SU-DHL-6 (cell line): ENCODE measurements around the gene DSTYK.
"Not testable (repeated sequence)": the region's sequence is repeated elsewhere in the genome, so short reads cannot be mapped to it uniquely, and the experiment has no call there.

Experiments used
- H2AFZ ChIP-seq: fragments of 200-600 bp; sonication (generic); 2 replicates; pipeline ENCODE4 v1.6.1; 2014; ENCODE audit warnings: low read depth, mild to moderate bottlenecking, moderate library complexity, mixed read lengths, antibody characterized with exemption, low read length; ENCODE audit not compliant: severe bottlenecking
- H3F3A ChIP-seq: fragments of 200-600 bp; shearing (Covaris generic); 2 replicates; pipeline ENCODE4 v1.6.0; 2016; ENCODE audit warnings: antibody characterized with exemption, mild to moderate bottlenecking; ENCODE audit not compliant: insufficient read depth
- H3K27ac ChIP-seq: fragments of 200-600 bp; sonication (generic); 2 replicates; pipeline ENCODE4 v1.5.1; 2016; ENCODE audit warnings: low read depth, mild to moderate bottlenecking, low read length, moderate library complexity, mixed read lengths
- H3K27me3 ChIP-seq: fragments of 200-600 bp; sonication (generic), shearing (Covaris generic); 2 replicates; pipeline ENCODE4 v1.6.0; 2014; ENCODE audit warnings: mild to moderate bottlenecking, low read length
- H3K36me3 ChIP-seq: fragments of 200-600 bp; sonication (generic); 2 replicates; pipeline ENCODE4 v1.6.1; 2014; ENCODE audit warnings: mild to moderate bottlenecking, low read length, mixed read lengths
- H3K4me2 ChIP-seq: fragments of 300-600, 200-600 bp; shearing (Covaris generic), sonication (generic); 2 replicates; pipeline ENCODE4 v1.6.0; 2014; ENCODE audit warnings: low read length, low read depth, mild to moderate bottlenecking; ENCODE audit not compliant: poor library complexity, severe bottlenecking
- H3K4me3 ChIP-seq: fragments of 200-600 bp; sonication (generic); 2 replicates; pipeline ENCODE4 v1.5.1; 2014; ENCODE audit warnings: antibody characterized with exemption, low read length, mild to moderate bottlenecking, mixed read lengths; ENCODE audit not compliant: insufficient read depth, poor library complexity, severe bottlenecking
- H3K79me2 ChIP-seq: fragments of 200-600 bp; sonication (generic); 2 replicates; pipeline ENCODE4 v1.6.1; 2014; ENCODE audit warnings: mild to moderate bottlenecking, low read length, moderate library complexity; ENCODE audit not compliant: insufficient read depth
- H3K9ac ChIP-seq: fragments of 200-600 bp; sonication (generic); 2 replicates; pipeline ENCODE4 v1.7.0; 2014; ENCODE audit warnings: mild to moderate bottlenecking, low read length
- H3K9me2 ChIP-seq: fragments of 200-600 bp; sonication (generic); replicated peaks from 2 replicates; pipeline ENCODE4 v1.6.1; 2014; ENCODE audit warnings: low read length; ENCODE audit not compliant: insufficient read depth
- H3K9me3 ChIP-seq: fragments of 200-600 bp; sonication (generic); 2 replicates; pipeline ENCODE4 v1.6.1; 2014; ENCODE audit warnings: low read length, mixed read lengths; ENCODE audit not compliant: insufficient read depth
- H4K20me1 ChIP-seq: fragments of 200-600 bp; sonication (generic); 2 replicates; pipeline ENCODE4 v1.6.1; 2014; ENCODE audit warnings: low read depth, mild to moderate bottlenecking, antibody characterized with exemption, low read length, moderate library complexity, mixed read lengths
- EZH2phosphoT487 ChIP-seq: fragments of 200-600 bp; sonication (generic), shearing (Covaris generic); conservative IDR thresholded peaks from 2 replicates; pipeline ENCODE4 v1.6.1; 2018; ENCODE audit warnings: mild to moderate bottlenecking, antibody characterized with exemption, low read length, moderate library complexity, mixed read lengths
- TF ChIP-seq, protein P1 (sequence below): fragments of 200-600 bp; sonication (generic); IDR thresholded peaks from one replicate; pipeline ENCODE4 v1.5.1; 2017; ENCODE audit warnings: antibody characterized with exemption, mild to moderate bottlenecking, low read length, moderate library complexity; ENCODE audit not compliant: insufficient read depth, poor library complexity, severe bottlenecking

DSTYK gene

DNA sequence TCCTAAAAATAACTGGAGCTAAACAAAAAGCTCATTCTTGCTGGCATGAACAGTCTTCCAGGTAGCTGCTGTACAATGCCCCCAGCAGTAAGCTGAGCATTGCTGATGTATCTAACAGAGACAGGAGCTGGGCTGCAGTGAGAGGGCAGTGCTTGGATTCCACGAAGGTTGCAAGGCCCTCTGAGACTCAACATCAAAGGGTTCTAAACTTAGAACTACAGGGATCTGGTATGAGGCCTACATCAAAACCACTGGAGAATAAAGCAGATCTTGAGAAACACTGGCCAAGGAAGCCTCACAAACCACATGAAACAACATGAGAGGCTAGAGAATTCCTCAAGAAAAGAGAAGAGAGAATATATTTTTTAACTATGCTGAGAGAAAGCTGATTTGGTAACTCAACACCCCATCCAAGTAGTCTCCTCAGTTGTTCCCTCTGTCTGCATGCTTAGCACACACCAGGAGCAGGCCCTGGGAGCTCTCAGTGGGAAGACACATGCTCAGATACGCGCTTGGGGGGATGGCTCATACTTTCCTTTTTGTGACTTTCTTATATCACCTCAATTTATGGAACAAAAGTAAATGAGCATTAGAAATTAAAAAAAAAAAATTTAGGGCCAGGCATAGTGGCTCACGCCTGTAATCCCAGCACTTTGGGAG is 27.7 kb downstream of the DSTYK start:
- no peak overlapping the region for H2AFZ ChIP-seq

DNA sequence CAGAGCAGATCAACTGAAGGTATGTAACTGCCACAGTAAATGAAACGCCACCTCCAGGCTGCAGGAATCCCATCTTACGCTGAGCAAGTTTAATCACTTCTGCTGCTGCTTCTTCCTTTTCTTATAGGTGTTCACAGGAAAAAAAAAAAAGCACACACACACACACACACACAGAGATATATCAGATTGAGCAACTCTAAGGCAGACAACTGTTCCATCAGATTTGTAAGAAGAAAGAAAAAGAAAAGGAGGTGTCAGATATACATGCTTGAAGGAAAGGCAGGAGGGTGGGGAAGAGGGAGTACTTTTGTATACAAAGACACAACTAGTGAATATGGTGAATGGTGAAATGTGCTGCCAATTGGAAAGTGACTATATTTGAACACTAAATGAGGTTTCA is 28.6 kb downstream of the DSTYK start:
- TF ChIP-seq, protein P1, sequence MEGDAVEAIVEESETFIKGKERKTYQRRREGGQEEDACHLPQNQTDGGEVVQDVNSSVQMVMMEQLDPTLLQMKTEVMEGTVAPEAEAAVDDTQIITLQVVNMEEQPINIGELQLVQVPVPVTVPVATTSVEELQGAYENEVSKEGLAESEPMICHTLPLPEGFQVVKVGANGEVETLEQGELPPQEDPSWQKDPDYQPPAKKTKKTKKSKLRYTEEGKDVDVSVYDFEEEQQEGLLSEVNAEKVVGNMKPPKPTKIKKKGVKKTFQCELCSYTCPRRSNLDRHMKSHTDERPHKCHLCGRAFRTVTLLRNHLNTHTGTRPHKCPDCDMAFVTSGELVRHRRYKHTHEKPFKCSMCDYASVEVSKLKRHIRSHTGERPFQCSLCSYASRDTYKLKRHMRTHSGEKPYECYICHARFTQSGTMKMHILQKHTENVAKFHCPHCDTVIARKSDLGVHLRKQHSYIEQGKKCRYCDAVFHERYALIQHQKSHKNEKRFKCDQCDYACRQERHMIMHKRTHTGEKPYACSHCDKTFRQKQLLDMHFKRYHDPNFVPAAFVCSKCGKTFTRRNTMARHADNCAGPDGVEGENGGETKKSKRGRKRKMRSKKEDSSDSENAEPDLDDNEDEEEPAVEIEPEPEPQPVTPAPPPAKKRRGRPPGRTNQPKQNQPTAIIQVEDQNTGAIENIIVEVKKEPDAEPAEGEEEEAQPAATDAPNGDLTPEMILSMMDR: no peak
- TF ChIP-seq EZH2phosphoT487: no peak
- no peaks in the 10 kb centered on the region for H3K9me2 ChIP-seq
- no peak overlapping the region for H2AFZ ChIP-seq
- no peak overlapping the region for H3K4me3 ChIP-seq
- no peaks in the 10 kb centered on the region for H3K9me3 ChIP-seq
- H3K79me2 ChIP-seq: no peaks in the 10 kb centered on the region
- no peaks in the 10 kb centered on the region for H3F3A ChIP-seq
- H3K36me3 ChIP-seq: no peaks in the 10 kb centered on the region
- H4K20me1 ChIP-seq: no peaks in the 10 kb centered on the region
- no peaks in the 10 kb centered on the region for H3K27me3 ChIP-seq
- no peak overlapping the region for H3K4me2 ChIP-seq
- no peak overlapping the region for H3K27ac ChIP-seq
- no peak overlapping the region for H3K9ac ChIP-seq

More for the DNA sequence above, 27.7 kb downstream of the DSTYK start:
- Histone ChIP-seq H3K79me2 (no peaks in the 10 kb centered on the region), H3K9ac (no peak overlapping the region), H3K9me3 (no peaks in the 10 kb centered on the region), H3K4me2 (no peak overlapping the region), H3K9me2 (no peaks in the 10 kb centered on the region), H3K27ac (no peak overlapping the region), H4K20me1 (no peaks in the 10 kb centered on the region; the same call in 1 of the 2 replicates), H3K4me3 (no peak overlapping the region), H3K27me3 (no peaks in the 10 kb centered on the region), H3F3A (no peaks in the 10 kb centered on the region), H3K36me3 (no peaks in the 10 kb centered on the region)
- TF ChIP-seq EZH2phosphoT487: no peak
- TF ChIP-seq, protein P1: no peak

DNA sequence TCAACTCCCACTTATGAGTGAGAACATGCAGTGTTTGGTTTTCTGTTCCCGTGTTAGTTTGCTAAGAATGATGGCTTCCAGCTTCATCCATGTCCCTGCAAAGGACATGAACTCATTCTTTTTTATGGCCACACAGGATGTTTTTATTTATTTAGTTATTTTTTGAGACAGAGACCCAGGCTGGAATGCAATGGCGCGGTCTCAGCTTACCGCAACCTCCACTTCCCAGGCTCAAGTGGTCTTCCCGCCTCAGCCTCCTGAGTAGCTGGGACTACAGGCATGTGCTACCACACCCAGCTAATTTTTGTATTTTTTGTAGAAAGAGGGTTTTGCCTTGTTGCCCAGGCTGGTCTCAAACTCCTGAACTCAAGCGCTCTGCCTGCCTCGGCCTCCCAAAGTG is 31.2 kb downstream of the DSTYK start:
- H3K4me2 ChIP-seq, H2AFZ ChIP-seq, H3K9me2 ChIP-seq, H3K36me3 ChIP-seq, H3K27ac ChIP-seq, H4K20me1 ChIP-seq, H3K4me3 ChIP-seq, H3K9me3 ChIP-seq, H3F3A ChIP-seq, H3K9ac ChIP-seq, H3K79me2 ChIP-seq, H3K27me3 ChIP-seq: not testable (repeated sequence)

DNA sequence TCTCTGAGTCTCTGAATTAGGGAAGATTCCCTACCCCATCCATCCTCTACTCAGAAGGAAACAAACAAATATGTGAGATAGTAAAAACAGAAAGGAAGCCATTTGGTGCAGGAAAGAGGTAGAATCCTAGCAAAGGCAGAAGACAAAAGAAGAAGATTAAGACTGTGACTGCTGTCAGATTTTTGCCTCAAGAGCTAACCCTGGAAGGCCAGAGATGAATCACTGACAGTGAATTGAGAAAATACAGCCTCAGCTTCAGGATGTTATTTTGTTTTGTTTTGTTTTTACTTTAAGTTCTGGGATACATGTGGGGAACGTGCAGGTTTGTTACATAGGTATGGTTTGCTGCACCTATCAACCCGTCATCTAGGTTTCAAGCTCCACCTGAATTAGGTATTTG is 31.7 kb downstream of the DSTYK start:
- H3K36me3 ChIP-seq: no peaks in the 10 kb centered on the region
- no peaks in the 10 kb centered on the region for H3K9me3 ChIP-seq
- no peaks in the 10 kb centered on the region for H3F3A ChIP-seq
- H3K27ac ChIP-seq: no peak overlapping the region
- H3K79me2 ChIP-seq: no peaks in the 10 kb centered on the region
- TF ChIP-seq EZH2phosphoT487: no peak
- TF ChIP-seq, protein P1: no peak
- H2AFZ ChIP-seq: no peak overlapping the region
- H3K4me3 ChIP-seq: no peak overlapping the region
- H4K20me1 ChIP-seq: no peaks in the 10 kb centered on the region
- no peaks in the 10 kb centered on the region for H3K9me2 ChIP-seq
- H3K9ac ChIP-seq: no peak overlapping the region
- H3K27me3 ChIP-seq: no peaks in the 10 kb centered on the region
- no peak overlapping the region for H3K4me2 ChIP-seq
